HG03520 (cell line): ENCODE data around the gene ISG15.
"Not testable (repeated sequence)": the region's sequence is repeated elsewhere in the genome, so short reads cannot be mapped to it uniquely, and the experiment has no call there.

ENCODE experiments used
- ATAC-seq: cut with Tn5 transposase; IDR thresholded peaks from one replicate; pipeline ENCODE4 v1.9.1; 2021; ENCODE audit warnings: mild to moderate bottlenecking, moderate library complexity; ENCODE audit not compliant: unreplicated experiment

Gene ISG15

GRCh38 chr1:975365-975764 is 37.9 kb upstream of the ISG15 start:
- no peak for ATAC-seq

GRCh38 chr1:975896-976683 is 37.2 kb upstream of the ISG15 start:
- ATAC-seq = no peak

GRCh38 chr1:976791-977190 is 36.5 kb upstream of the ISG15 start:
- ATAC-seq = not testable (repeated sequence)

GRCh38 chr1:978069-978834 is 35.0 kb upstream of the ISG15 start:
- no peak for ATAC-seq

- ATAC-seq = no peak
Observed at GRCh38 chr1:978835-979743, 34.2 kb upstream of the ISG15 start.

GRCh38 chr1:979744-980072 is 33.6 kb upstream of the ISG15 start:
- ATAC-seq = no peak

- no peak for ATAC-seq
Observed at GRCh38 chr1:980137-980571, 33.1 kb upstream of the ISG15 start.

- no peak for ATAC-seq
Observed at GRCh38 chr1:980602-981395, 32.5 kb upstream of the ISG15 start.

- no peak for ATAC-seq
Observed at GRCh38 chr1:981491-981954, 31.8 kb upstream of the ISG15 start.

GRCh38 chr1:981955-982558 is 31.2 kb upstream of the ISG15 start, which contains the start of gene PERM1:
TSS of gene PERM1 (minus strand) at chr1:982093. CDS start at chr1:981029, 1,064 bp downstream.
- ATAC-seq = no peak

GRCh38 chr1:982765-983436 is 30.4 kb upstream of the ISG15 start:
- no peak for ATAC-seq

GRCh38 chr1:983798-984475 is 29.4 kb upstream of the ISG15 start:
- ATAC-seq = no peak

GRCh38 chr1:984476-984814 is 28.9 kb upstream of the ISG15 start:
- no peak for ATAC-seq

- ATAC-seq = no peak
Observed at GRCh38 chr1:985126-985525, 28.2 kb upstream of the ISG15 start.

- not testable (repeated sequence) for ATAC-seq
Observed at GRCh38 chr1:988061-988460, 25.2 kb upstream of the ISG15 start.

- not testable (repeated sequence) for ATAC-seq
Observed at GRCh38 chr1:991275-991674, 22.0 kb upstream of the ISG15 start.

GRCh38 chr1:991895-992294 is 21.4 kb upstream of the ISG15 start:
- no peak for ATAC-seq

- ATAC-seq = no peak
Observed at GRCh38 chr1:992362-992761, 20.9 kb upstream of the ISG15 start.
